GM19397 (cell line): ENCODE results near the gene CFAP97D2.
A peak's percentile ranks its signal among the peaks of the same experiment; 100 is the strongest.
"Not testable (repeated sequence)": the region's sequence is repeated elsewhere in the genome, so short reads cannot be mapped to it uniquely, and the experiment has no call there.

Source experiments
- ATAC-seq: cut with Tn5 transposase; IDR thresholded peaks from one replicate; pipeline ENCODE4 v1.9.1; 2021; ENCODE audit warnings: mild to moderate bottlenecking, moderate library complexity; ENCODE audit not compliant: unreplicated experiment

The CFAP97D2 gene

DNA sequence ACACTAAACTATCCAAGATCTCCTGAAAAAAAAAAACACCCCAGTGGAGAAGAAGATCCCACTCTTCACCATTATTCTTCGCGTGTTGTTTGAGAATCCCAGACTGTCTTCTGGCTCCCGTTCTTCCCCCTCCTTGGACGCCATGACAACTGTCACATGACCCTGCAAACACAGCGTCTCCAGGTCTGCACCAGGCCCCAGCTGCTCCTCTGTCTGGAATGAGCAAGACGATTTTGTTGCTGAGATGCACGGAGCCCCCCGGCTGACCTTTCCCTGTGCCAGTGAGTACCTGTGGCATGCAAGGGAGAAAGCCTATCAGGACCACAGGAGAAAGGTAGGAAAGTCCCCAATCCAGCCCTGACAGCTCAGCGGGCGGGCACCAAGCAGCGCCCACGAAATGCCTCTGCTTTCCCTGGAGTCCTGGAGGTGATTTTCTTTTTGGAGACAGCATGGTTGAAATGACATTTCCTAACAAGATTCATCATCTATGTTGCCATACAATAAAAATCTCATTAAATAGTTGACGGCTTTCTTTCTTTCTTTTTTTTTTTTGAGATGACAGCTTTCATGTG, at the start of gene CFAP97D2:
TSS of gene CFAP97D2 (plus strand) at position 171 of the 572 bp plus-strand sequence. CDS start at position 245, 74 bp downstream.
- ATAC-seq: no peak

DNA sequence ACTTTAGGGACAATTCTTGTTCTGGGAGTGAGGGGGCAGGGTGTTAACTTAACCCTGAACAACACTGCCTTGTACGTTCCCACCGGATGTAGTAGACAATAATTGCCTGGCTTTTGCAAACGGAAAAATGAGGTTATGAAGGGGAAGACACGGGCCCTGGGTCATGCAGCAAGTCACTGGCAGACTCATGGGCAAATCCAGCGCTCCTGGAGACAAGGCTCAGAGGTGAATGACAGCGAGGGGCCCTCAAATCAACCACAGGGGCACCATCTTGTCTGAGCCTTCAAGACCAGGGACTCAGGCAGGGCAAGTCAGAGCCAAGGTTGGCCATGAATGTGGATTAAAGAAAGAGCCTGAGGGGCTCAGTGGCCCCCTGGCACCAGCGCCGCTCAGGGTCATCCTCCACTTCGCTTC, 49.4 kb upstream of the CFAP97D2 start:
- ATAC-seq: no peak

DNA sequence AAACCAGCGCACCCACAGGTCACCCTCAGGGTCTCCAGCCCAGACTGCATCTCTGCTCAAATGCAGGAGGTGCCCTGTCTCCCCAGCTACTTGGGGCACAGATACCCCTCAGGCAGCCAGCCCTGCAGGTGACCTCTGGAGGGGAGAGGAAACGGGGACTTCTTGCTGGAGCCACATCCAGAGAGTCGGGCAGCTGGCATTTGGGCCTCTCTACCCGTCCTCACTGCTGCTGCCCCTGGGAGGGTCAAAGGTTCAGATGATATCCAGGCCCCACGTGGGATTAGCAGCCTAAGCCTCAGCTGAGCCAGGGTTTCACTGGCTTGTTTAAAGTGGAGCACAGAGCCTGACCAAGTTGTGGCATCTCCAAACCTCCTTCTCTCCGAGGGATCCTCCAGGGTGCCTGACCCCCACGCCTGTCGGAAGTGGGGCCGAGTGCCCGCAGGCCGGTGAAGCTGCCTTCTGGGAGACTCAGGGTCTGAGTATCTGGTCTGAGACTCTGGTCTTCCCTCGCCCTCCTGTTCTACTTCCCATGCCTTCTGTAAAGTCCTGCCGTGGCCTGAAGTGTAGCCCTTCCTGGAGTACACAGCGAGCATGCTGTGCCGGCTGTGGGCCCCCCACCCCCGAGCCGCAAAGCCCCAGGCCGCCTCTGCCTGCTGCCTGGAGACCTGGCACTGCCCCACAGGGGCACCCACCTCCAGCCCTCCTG, 48.8 kb upstream of the CFAP97D2 start:
- ATAC-seq: no peak

DNA sequence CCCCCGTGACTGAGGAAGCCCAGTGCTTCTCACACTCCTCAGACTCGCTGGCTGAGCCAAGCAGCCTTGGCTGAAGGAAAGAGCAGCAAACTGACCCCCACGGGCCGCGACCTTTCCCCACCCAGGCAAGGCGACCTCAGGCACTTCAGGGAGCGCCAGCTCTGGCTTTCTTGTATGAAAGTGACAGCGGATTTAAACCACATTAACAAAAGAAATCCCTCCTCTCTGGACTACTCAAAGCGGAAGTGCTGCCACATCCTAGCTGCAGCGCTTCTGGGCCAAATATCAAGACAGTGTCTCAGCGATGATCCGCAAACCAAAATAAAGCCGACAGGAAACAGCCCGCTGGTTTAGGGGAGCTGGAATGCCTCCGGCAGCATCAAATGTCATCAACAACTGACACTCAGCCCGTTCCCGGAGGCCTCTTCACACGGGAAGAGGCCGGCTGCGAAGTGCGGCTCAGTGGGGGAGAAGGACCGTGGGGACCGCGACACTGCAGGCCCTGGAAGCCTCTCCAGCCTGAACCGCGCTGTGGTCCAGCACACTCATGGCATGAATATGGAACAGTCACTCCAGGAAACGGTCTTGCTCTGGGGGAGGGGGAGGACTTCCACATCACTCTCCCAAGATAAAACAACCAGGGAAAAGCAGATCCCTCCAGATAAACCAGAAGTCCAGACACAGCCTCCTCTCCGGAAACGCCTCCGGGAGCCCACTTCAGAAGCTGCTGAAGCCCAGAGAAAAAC, 48.0 kb upstream of the CFAP97D2 start:
- ATAC-seq: no peak

DNA sequence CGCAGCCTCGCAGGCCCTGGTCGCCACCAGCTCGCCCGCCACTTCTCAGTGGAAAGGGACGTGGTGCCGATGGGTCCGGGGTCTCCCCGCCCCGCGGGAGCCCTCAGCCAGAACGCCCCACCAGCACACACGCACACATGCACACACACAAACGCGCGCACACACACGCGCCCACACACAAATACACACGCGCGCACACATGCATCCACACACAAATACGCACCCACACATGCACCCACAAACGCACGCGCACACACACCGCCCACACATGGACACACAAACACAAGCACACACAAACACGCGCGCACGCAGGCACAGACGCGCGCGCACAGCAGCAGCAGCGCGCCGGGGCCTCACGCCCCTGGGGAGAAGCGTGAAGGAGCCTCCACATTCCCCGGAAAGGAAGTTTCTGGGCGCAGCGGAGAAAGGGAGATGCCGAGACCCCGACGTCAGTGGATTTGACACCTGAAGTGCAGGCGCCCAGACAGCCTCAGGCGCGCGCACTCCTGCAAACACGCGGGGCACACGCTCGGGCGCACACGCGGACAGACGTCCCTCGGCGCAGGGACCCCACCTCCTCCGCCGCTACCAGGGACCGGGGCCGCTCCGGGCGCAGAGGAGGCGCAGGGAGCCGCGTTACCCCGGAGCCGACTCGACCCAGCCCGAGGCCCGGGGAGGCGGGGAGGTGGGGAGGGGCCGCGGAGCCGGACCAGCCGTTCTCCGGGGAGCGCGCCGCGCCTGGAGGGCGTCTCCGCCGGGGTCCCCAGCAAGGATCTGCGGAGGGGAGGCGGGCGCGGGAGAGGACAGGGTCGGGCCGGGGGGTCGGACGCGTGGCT, 47.3 kb upstream of the CFAP97D2 start:
- ATAC-seq: peak; percentile 6

DNA sequence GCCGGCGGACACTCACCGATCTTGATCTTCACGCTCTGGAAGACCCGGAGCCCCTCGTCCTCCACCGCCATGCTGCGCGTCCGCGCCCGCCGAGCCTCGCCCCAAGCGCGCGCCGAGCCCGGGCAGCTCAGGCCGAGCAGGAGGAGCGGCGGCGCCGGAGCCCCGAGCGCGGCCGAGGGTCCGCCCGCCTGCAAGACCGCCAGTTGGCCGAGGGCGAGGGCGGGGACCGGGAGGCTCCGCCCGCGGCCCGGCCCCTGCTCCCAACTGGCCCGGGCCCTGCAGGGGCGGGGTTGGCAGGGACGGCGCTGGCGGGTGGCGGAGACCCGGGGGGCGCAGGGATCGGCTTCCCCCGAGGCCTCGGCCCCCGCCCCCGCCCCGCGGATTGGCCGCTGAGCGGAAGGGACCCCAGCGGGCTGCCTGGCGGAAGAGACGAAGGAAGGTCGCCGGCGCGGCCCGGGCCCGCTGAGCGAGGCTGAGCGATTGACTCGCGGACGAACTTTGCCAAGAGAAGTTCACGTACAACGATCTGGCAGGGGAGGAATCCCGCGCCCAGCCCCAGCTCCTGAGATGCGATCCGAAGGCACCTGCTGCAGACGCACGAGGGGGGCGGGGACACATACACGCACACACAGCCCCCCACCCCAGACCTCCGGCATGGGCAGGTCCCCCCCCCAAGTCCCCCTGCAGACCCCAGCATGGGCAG, 46.5 kb upstream of the CFAP97D2 start, which contains the start of gene RASA3:
TSS of gene RASA3 (minus strand) at position 205 of the 703 bp plus-strand sequence. CDS start at position 71, 134 bp downstream.
- peak; percentile 63 for ATAC-seq

DNA sequence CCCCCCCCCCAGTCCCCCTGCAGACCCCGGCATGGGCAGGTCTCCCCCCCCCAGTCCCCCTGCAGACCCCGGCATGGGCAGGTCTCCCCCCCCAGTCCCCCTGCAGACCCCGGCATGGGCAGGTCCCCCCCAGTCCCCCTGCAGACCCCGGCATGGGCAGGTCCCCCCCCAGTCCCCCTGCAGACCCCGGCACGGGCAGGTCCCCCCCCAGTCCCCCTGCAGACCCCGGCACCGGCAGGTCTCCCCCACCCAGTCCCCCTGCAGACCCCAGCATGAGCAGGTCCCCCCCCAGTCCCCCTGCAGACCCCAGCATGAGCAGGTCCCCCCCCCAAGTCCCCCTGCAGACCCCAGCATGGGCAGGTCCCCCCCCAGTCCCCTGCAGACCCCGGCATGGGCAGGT, 45.9 kb upstream of the CFAP97D2 start:
- not testable (repeated sequence) for ATAC-seq

DNA sequence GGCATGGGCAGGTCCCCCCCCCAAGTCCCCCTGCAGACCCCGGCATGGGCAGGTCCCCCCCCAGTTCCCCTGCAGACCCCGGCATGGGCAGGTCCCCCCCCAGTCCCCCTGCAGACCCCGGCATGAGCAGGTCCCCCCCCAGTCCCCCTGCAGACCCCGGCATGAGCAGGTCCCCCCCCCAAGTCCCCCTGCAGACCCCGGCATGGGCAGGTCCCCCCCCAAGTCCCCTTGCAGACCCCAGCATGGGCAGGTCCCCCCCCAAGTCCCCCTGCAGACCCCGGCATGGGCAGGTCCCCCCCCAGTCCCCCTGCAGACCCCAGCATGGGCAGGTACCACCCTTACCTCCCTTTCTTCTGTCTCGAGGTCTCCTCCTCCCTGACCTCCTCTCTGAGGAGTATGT, 45.5 kb upstream of the CFAP97D2 start:
- not testable (repeated sequence) for ATAC-seq

DNA sequence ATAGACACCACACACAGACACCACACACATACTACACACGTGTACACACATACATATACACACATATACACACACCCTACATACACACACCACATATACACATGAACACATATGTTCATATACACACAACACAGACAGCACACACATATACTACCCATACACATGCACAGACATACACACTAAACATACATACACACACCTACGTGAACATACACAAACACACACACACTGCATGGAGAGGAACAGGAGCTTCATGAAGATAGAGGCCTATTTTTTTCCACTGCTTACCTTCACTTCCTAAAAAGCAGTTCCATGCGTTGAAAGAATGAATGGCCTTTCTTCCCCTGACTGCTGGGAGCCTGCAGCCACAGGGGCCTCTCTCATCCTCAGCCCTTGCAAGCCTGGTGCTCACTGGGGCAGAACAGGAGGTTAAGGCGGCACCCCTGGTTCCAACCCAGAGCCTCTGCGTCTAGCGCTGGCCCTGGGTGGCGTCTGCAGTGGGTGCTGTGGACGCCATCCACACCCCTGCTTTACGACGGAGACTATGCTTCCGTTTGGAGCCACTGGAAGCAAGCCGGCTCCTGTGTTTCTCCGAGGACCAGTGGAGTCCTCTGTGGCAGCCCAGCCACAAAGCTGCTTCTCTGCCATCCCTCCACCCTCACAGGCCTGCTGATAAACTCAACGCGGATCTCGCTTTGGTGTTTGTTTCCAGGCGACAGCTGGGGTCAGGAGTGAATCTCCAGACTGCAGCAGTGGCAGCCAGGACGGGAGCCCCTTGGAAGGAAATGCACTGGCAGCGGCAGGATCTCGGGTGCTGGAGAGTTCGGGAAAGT, 44.7 kb upstream of the CFAP97D2 start:
- ATAC-seq: no peak

DNA sequence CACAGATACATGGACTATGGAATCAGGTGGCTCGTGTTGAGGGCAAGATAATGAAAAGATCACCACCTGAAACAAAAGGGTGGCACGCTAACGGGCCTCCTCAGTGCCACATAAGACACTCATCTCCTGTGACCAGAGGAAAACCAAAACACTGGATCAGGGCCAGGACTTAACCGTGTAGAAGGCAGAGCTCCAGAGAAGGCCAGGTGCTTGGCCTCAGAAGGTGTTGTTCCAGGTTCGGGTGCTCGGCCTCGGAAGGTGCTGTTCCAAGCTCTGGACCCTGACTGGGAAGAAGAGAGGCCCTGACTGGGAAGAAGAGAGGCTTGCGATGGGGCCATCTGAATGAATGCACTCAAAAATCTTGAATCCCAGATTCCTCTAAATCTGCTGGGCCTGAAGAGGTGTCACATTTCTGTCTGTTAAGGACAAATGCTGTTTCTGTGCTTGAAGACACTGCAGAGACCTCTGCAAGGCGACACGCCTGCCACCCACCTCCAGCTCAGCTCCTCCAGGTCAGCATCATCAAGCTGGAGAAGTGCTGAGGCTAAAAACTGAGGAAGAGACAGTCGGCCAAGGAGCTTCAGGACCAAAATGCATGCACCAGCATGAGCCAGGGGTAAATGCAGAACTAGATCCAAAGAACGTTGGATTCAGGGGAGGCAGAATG, 44.0 kb upstream of the CFAP97D2 start:
- ATAC-seq: no peak

DNA sequence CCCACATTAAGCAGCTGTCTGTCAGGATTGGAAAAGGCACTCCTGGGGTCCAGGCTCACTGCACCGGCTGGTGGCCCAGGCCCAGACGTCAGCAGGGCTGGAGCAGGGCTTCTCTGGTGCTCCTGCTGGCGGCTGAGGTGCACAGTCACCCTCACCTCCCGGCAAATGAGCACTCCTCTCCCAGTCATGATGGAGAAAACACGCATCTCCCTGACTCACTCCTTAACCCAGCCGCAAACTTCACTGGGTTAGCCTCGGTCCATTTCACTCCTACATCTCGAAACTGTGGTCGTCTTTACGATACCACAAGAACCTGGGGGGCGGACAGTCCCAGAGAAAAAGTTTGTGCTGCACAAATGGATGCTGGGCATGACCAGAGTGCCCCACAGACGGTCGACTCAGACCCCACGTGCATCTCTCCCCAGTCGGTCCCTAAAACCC, 43.3 kb upstream of the CFAP97D2 start:
- ATAC-seq: no peak

DNA sequence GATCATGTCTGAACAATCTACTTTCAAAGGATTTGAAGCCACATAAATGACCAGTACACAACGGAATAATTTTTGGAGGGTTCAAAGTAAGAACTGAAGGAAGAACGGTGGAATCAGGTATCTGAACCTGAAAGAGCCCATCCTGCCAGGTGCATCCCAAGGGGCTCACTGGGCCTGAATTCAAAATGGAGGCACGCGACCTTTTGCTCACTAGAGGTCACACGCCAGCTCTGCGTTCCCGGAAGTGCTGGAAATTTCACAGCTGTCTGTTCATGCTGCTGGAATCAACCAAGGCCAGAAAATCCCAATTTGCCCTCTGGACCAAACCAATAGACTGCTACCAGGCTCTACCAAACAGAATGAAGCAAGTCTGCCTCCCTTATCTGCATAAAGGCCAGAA, 42.5 kb upstream of the CFAP97D2 start:
- ATAC-seq: no peak

DNA sequence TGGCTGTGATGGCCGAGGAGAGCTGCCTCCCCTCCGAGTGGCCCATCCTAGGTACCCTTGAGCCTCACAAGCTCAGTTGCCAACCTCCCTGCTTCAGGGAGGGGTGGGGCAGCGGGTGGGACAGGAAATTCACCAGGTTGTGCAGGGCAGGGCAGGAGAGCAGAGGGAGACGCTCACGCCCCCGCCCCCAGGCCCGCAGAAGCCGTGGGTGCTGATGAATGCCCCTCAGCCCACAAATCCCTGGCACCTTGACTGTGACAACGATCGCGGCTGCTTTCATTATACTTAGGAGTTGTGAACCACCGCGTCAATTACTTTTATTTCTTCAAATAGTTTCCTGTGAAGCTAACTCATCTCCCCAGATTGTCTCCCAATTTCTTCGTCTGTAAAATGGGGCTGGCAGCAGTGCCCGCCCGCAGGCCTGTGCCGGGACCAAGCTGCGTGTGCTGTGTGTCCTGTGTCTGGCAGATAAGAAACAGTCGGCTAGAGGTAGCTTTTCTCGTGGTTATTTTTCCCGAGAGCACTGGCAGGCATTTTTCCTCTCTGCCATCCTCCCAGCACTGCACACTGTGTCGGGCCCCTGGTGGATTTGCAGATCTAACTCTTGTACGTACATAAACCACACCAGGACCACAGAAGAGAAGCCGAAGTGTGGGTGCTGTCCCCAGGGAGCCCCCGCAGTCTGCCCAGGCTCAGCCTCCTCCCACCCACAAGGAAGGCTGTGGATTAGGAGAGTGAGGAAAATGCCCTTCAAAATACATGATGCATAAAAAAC, 38.7 kb upstream of the CFAP97D2 start:
- ATAC-seq: no peak

DNA sequence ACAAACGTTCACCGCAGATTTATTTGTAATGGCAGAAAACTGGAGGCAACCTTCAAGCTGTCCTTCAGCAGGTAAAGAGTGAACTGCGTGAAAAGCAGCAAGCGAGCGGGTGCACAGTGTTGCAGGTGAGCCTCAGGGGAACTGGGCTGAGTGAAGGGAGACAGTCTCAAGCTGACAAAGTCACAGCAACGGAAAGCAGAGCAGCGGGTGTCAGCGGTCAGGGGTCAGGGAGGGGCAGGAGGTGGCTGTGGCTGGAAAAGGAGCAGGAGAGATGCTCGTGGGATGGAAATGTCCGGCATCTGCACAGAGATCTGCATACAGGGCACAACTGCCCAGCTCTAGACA, 38.2 kb upstream of the CFAP97D2 start:
- ATAC-seq: no peak

DNA sequence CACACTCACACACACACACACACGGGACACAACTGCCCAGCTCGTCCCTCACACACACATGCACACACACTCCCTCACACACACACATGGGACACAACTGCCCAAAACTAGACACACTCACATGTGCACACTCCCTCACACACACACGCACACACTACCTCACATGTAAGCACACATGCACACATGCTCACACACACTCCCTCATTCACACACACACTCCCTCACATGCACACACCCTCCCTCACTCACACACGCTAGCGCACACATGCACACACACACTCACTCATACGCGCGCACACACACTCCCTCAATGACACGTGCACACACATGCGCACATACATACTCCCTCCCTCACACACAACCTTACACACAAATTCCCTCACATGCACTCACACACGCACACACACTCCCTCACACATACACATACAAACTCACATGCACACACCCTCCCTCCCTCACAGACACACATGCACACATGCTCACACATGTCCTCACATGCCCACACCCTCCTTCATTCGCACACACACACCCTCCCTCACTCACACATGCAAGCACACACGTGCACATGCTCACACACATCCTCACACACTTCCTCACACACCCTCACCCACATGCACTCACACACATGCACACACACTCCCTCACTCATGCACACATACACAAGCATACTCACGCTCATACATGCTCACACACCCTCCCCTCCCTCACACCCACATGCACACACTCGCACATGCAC, 37.6 kb upstream of the CFAP97D2 start:
- no peak for ATAC-seq

DNA sequence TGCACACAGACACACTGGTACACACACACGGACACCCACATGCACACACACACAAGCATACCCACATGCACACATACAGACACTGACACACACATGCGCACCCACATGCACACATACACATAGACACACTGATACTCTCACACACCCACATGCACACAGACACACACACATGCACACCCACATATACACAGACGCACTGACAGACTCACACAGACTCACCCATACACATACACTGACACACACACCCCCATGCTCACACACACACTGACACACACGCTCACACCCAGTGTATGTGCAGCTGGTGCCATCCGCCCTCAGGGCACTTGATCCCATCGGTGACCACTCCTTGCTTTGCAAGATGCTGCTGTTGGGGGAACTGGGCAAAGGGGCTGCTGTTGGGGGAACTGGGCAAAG, 36.9 kb upstream of the CFAP97D2 start:
- no peak for ATAC-seq

DNA sequence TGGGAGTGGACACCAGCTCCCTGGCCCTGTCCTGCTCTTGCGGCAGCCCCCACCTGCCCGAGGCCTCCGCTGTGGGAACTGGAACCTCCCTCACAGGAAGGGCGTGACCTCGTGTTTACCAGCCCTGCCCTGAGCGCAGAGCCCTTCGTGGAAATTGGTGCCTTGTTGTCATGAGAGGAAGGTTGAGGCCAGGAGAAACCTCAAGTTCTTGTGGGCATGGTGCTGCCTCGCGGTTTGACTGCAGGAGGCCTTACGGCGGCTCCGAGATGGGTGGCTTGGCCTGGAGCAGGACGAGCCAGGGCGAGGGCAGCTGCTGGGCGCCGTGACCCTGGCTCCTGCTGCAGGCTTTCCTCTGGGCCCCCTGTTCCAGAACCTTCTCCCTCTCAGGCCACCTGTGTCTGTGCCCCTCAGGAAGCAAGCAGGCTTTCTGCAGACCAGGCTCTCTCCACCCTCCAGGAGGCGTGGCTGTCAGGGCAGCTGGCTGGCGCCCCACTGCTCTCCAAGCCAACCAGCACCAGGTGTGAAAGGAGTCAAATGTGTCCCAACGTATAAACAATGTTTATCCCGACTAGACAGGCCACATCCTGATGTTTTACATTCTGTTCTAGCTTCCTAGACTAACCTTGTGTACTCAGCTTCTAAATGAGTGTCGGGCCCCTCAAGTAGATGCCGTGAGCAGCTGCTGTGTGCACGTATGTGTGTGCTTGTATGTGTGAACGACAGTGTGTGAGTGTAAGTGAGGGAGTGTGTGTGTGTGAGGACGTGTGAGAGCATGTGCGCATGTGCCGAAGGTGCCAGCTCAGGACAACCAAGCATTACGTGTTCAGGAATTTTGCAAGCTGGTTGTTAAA, 36.2 kb upstream of the CFAP97D2 start:
- no peak for ATAC-seq
